ENCODE results near the gene RADIL. TPM values are rescaled to one million over a fixed set of nuclear protein-coding genes. Genes with fewer than 3 reads are reported as not detected.

Gene RADIL
- total RNA-seq, 4 donors from 2014 or later: 23.2 to 31.0 (median 27.1) TPM

- peak overlapping the region; percentile 56 to 88 (median 84) for H3K4me3 ChIP-seq
- peaks cover 0 to 4% (median 0%) of the 10 kb centered on the region in 3 donors for H3K36me3 ChIP-seq
- peaks cover 0 to 54% (median 8%) of the 10 kb centered on the region in 4 donors for H3K4me1 ChIP-seq
- TF ChIP-seq EP300 (IDR thresholded peaks at IDR 0.05) (peak; percentile 50 to 92), CTCF (IDR thresholded peaks at IDR 0.05) (peak in 2 of 5 experiments; percentile 36 to 52), POLR2A (IDR thresholded peaks at IDR 0.05) (peak in 1 of 2 donors; percentile 75)
- H3K9me3 ChIP-seq: no peaks in the 10 kb centered on the region
- peak; percentile 77 to 82 for DNase-seq (ENCODE audit: low spot score in 2 of 2)
- H3K27me3 ChIP-seq: no peaks in the 10 kb centered on the region
- H3K27ac ChIP-seq: peak overlapping the region; percentile 79 to 91 (median 90)
- 3 to 4% methylated on average over 31 to 35 of the region's 35 CpGs for WGBS, 2 donors
Observed at GRCh38 chr7:4882169-4883032, 1.1 kb downstream of the RADIL start.

- peak overlapping the region in 2 of 4 donors; percentile 4 to 27 for H3K4me3 ChIP-seq
- no peaks in the 10 kb centered on the region for H3K9me3 ChIP-seq
- H3K36me3 ChIP-seq: peaks cover 0 to 25% (median 0%) of the 10 kb centered on the region in 3 donors
- H3K4me1 ChIP-seq: peaks cover 0 to 61% (median 8%) of the 10 kb centered on the region in 4 donors
- WGBS, 2 donors: 32 to 34% methylated on average over 9 to 10 of the region's 10 CpGs
- DNase-seq (ENCODE audit: low spot score in 2 of 2): no peak
- H3K27ac ChIP-seq: peak overlapping the region; percentile 41 to 90 (median 80)
- TF ChIP-seq POLR2A (IDR thresholded peaks at IDR 0.05) (no peak), EP300 (IDR thresholded peaks at IDR 0.05) (no peak), CTCF (IDR thresholded peaks at IDR 0.05) (no peak)
- H3K27me3 ChIP-seq: no peaks in the 10 kb centered on the region
Observed at GRCh38 chr7:4880218-4880617, 3.3 kb downstream of the RADIL start.

- 64 to 71% methylated on average over 26 to 27 of the region's 27 CpGs for WGBS, 2 donors
- Histone ChIP-seq H3K4me1 (peaks cover 0 to 61% (median 8%) of the 10 kb centered on the region in 4 donors), H3K27ac (peak overlapping the region; percentile 41 to 90 (median 80)), H3K9me3 (no peaks in the 10 kb centered on the region), H3K27me3 (no peaks in the 10 kb centered on the region), H3K36me3 (peaks cover 0 to 29% (median 0%) of the 10 kb centered on the region in 3 donors), H3K4me3 (peak overlapping the region in 1 of 4 donors; percentile 27)
- TF ChIP-seq POLR2A (IDR thresholded peaks at IDR 0.05) (no peak), EP300 (IDR thresholded peaks at IDR 0.05) (no peak), CTCF (IDR thresholded peaks at IDR 0.05) (no peak)
- no peak for DNase-seq (ENCODE audit: low spot score in 2 of 2)
Observed at GRCh38 chr7:4879396-4880081, 4.0 kb downstream of the RADIL start.

GRCh38 chr7:4878336-4879335, 4.9 kb downstream of the RADIL start:
- Histone ChIP-seq H3K27ac (peak overlapping the region; percentile 56 to 90 (median 80)), H3K36me3 (peaks cover 0 to 38% (median 0%) of the 10 kb centered on the region in 3 donors), H3K4me1 (peaks cover 0 to 54% (median 8%) of the 10 kb centered on the region in 4 donors), H3K27me3 (no peaks in the 10 kb centered on the region), H3K9me3 (no peaks in the 10 kb centered on the region), H3K4me3 (peak overlapping the region in 1 of 4 donors; percentile 27)
- WGBS, 2 donors: 63 to 68% methylated on average over 41 to 45 of the region's 45 CpGs
- TF ChIP-seq EP300 (IDR thresholded peaks at IDR 0.05): peak in 1 of 2 donors; percentile 56
- peak in 1 of 2 donors; percentile 17 for TF ChIP-seq POLR2A (IDR thresholded peaks at IDR 0.05)
- no peak for TF ChIP-seq CTCF (IDR thresholded peaks at IDR 0.05)
- DNase-seq (ENCODE audit: low spot score in 2 of 2): no peak

Data from tibial nerve (tissue), 4 donors.